Stimulated activated CD4-positive, alpha-beta T cell treated with anti-CD3 and anti-CD28 coated beads, Interleukin-1b, Interleukin-23, amount 100 ng/mL, for 48 hours (primary cell): ENCODE measurements around the gene CKLF.
"Not testable (repeated sequence)": the region's sequence is repeated elsewhere in the genome, so short reads cannot be mapped to it uniquely, and the experiment has no call there.

Experiments used
- DNase-seq: peaks from one replicate; pipeline ENCODE4 v3.0.0-alpha.2; 2020

The CKLF gene

GRCh38 chr16:66552286-66553177 lies at the start of gene CKLF:
Gene CKLF, plus strand, starts transcription at chr16:66552576. Its CDS starts 140 bp downstream, at chr16:66552716.
- DNase-seq: peak; percentile 91

- no peak for DNase-seq
Measured at GRCh38 chr16:66503030-66503429, 49.3 kb upstream of the CKLF start.

- DNase-seq: no peak
Measured at GRCh38 chr16:66503612-66504011, 48.8 kb upstream of the CKLF start.

DNA sequence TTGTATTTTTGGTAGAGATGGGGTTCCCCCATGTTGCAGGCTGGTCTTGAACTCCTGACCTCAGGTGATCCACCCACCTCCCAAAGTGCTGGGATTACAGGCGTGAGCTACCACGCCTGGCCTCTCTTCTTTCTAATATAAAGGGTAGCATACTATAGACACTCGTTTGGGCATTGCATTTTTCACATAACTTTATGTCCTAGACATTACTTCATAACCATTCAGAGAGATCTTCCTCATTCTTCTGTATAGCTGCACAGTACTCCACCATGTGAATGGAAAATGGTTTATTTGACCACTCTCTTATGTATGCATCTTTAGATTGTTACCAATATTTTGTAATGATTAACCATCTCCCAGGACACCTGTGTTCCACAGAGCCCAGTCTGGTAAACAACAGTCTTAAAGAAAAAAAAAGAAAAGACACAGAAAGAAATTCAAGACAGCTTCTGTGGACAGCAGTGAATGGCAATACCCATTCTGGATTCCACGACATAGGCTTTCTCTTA lies 44.6 kb upstream of the CKLF start:
- no peak for DNase-seq

- no peak for DNase-seq
Measured at GRCh38 chr16:66508248-66508913, 44.0 kb upstream of the CKLF start.

DNA sequence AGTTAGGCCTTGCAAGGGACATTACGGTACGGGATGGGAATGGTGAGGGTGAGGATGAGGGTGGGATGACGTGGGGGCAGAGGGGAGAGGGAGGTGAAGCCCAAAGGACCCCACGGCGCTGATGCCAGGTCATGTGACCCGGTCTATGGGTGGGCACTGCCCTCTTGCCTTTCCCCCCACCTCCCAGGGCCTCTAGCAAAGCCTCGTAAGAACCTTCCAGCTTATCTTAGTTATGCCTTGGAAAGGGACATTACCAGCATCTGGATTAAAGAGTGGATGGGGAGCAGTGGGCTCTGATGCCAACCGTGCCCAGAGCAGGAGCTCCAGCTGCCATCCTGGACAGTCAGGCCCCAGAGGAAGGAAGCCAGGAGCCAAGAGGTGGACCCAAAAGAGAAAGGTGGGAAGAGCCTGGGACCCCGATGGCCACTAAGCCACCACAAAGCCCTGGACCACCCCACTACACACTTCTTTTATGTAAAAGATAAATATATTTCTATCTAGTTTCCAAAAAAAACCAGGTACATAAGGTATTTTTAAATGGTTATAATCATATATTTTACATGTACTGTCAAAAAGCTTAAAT lies 43.4 kb upstream of the CKLF start:
- DNase-seq: no peak

- no peak for DNase-seq
Measured at GRCh38 chr16:66509576-66509975, 42.8 kb upstream of the CKLF start.

DNA sequence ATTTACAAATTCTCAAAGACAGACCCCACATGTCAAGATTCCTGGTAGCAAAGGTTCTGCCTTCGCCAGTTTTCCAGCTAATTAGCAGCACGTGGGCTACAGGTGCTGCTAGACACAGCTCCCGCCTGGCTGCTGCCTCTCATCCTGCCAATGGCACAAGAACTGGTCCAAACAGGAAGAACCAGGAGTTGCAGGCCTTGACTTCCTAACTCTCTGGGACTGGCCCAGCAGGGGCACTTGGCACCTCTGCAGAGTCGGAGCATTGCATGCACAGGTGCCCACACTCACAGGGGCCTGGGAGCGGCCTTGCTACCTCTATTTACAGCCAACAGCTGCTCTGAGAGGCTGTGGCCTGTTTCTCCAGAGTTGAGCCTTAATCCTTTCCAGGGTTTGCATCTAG lies 42.1 kb upstream of the CKLF start:
- no peak for DNase-seq

DNA sequence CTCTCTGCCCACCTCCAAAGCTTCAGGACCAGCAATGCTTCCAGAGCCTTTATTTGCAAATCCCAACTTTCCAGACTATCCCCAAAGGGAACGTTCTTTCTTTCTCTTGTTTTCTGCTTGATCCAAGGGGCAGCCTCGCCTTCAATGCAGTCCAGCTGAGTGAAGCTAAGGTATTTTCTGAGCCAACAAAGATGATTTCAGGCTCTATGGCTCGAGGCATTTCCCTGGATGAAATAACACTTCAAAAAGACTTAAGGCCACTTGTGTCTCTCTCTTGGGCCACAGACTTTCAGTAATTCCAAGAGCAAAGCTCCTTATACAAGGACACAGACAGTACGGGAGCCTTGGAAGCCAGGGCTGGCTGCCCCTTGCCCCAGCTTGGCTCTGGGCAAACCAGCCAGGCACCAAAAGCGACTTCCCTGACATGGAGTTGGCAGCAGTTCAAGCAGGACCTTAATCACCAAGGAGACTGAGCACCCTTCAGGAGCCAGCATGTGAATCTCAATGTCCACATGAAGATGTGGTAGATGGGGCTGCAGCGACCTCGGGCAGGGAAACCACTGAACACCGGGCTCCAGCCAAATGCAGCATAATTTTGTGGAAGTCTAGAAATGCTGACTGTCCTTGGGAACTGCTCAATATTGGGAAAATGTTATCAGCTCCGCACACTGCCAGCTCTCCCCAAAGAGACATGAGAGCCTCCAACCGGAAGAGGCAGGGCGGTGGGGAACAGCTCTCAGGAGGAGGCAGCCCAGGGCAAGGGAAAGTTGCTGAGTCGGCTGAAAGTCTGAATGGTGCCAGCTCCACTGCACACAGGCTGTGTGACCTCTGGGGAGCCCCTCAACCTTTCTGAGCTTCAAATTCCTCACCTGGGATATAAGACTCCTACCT lies 41.4 kb upstream of the CKLF start:
- DNase-seq: no peak

- DNase-seq: no peak
Measured at GRCh38 chr16:66511602-66512271, 40.6 kb upstream of the CKLF start.

GRCh38 chr16:66512272-66513110 lies 39.9 kb upstream of the CKLF start:
- no peak for DNase-seq

- DNase-seq: no peak
Measured at GRCh38 chr16:66513111-66513723, 39.2 kb upstream of the CKLF start.

- not testable (repeated sequence) for DNase-seq
Measured at GRCh38 chr16:66514391-66514790, 38.0 kb upstream of the CKLF start.

- DNase-seq: not testable (repeated sequence)
Measured at GRCh38 chr16:66514980-66515595, 37.3 kb upstream of the CKLF start.

DNA sequence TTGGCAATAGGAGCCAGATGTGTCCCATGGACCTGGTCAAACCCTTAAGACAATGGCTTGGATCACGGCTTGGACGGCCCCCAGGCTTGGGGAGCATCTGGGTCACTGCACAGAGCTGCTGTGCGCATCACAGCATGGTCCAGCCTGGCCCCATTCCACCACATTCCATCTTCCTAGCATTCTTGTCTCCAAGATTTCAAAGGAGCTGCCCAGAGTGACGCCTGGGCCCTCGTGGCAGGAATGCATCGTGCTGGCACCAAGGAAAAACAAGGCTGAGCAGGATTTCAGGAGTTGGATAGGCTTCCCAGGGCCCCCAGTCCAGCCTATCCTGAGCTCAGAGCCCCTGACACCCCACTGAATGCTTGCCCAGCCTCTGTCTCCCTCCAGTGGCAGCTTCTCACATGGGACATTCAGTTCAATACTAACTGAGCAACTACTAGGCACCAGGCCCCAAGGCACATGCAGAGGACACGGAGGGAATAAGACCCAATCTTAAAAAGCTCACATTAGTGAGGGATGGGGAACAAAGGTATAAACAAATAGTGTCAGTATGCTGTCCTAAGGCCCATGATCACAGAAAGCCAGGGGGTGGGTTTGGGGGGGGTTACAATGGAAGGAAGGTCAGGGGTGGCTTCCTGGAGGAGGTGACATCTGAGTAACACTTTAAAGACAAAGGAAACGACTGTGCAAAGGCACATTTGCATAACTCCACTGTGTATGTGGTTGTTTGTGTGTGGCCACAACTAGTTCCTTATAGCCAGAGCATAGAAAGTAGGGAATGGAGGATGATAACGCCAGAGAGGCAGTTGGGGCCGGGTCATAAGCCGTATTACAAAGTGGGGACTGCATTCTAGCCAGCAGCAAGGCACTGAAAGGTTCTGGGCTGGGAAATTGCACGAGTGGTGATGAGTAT lies 36.5 kb upstream of the CKLF start:
- peak; percentile 44 for DNase-seq

GRCh38 chr16:66516509-66516807 lies 35.9 kb upstream of the CKLF start:
- no peak for DNase-seq

GRCh38 chr16:66516808-66517585 lies 35.4 kb upstream of the CKLF start:
- DNase-seq: peak; percentile 84

- DNase-seq: no peak
Measured at GRCh38 chr16:66517586-66518263, 34.7 kb upstream of the CKLF start.
